ENCODE results near the gene UPF2.

DNA sequence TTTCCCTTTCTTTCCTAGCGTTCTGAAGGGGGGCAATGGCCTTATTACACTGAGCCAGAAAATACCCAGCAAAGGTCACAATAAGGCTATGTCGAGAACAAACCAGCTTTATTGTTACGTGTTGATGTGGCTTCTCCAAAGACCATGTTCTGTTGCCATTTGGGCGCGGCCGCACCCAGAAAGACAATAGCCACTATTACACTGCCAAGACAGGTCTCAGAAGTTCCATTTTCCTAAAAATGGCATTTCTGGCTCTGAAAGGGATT is 141.6 kb downstream of the UPF2 start:
- TF ChIP-seq EZH2 (IDR thresholded peaks at IDR 0.05; ENCODE audit: low read length), result no peak
- TF ChIP-seq, protein P1, sequence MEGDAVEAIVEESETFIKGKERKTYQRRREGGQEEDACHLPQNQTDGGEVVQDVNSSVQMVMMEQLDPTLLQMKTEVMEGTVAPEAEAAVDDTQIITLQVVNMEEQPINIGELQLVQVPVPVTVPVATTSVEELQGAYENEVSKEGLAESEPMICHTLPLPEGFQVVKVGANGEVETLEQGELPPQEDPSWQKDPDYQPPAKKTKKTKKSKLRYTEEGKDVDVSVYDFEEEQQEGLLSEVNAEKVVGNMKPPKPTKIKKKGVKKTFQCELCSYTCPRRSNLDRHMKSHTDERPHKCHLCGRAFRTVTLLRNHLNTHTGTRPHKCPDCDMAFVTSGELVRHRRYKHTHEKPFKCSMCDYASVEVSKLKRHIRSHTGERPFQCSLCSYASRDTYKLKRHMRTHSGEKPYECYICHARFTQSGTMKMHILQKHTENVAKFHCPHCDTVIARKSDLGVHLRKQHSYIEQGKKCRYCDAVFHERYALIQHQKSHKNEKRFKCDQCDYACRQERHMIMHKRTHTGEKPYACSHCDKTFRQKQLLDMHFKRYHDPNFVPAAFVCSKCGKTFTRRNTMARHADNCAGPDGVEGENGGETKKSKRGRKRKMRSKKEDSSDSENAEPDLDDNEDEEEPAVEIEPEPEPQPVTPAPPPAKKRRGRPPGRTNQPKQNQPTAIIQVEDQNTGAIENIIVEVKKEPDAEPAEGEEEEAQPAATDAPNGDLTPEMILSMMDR (optimal IDR thresholded peaks at IDR 0.05 in 1 of 3, IDR thresholded peaks at IDR 0.05 in 1 of 3, conservative IDR thresholded peaks at IDR 0.05 in 1 of 3; ENCODE audit: extremely low read depth in 1 of 3, insufficient read depth in 2 of 3, low read length in 3 of 3), result no peak
